ENCODE data around the gene MAST3.

The MAST3 gene

DNA sequence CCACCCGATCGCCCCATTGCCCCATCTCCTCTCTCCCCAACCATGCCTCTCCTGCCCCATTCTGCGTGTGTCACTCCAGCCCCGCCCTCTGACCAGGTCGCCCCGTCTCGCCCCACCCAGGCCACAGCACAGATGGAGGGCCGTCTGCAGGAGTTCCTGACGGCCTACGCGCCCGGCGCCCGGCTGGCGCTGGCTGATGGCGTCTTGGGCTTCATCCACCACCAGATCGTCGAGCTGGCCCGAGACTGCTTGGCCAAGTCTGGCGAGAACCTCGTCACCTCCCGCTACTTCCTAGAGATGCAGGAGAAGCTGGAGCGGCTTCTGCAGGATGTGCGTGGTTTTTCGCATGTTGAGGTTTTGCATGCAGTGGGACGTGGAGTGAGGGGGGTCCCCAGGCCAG is 26.2 kb downstream of the MAST3 start:
- TF ChIP-seq, protein P1, sequence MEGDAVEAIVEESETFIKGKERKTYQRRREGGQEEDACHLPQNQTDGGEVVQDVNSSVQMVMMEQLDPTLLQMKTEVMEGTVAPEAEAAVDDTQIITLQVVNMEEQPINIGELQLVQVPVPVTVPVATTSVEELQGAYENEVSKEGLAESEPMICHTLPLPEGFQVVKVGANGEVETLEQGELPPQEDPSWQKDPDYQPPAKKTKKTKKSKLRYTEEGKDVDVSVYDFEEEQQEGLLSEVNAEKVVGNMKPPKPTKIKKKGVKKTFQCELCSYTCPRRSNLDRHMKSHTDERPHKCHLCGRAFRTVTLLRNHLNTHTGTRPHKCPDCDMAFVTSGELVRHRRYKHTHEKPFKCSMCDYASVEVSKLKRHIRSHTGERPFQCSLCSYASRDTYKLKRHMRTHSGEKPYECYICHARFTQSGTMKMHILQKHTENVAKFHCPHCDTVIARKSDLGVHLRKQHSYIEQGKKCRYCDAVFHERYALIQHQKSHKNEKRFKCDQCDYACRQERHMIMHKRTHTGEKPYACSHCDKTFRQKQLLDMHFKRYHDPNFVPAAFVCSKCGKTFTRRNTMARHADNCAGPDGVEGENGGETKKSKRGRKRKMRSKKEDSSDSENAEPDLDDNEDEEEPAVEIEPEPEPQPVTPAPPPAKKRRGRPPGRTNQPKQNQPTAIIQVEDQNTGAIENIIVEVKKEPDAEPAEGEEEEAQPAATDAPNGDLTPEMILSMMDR (IDR thresholded peaks at IDR 0.05; ENCODE audit: insufficient read depth, low read length, poor library complexity, severe bottlenecking) = no peak
- no peak for DNase-seq (ENCODE audit: extremely low read depth, insufficient read length)
- Histone ChIP-seq H3K36me3 (ENCODE audit: control insufficient read depth, insufficient read depth, low read length) (peaks cover 33% of the 10 kb centered on the region), H3K27me3 (replicated peaks; ENCODE audit: control insufficient read depth, insufficient read depth, low read length) (no peaks in the 10 kb centered on the region), H3K4me3 (replicated peaks; ENCODE audit: low read depth, low read length) (no peak overlapping the region)

DNA sequence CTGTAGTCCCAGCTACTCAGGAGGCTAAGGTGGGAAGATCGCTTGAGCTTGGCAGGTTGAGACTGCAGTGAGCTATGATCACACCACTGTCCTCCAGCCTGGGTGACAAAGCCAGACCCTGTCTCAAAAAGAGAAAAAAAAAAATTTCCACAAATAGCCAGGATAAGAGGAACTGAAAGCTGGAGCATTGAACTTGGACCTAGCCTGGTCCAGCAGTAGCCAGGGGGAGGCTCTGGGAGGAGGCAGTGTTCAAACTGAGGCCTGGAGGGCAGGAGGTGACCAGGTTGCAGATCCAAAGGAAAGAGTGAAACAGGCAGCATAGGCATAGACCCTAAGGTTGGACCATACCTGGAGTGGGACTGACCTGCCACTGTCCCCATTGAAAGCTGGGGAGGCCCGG is 28.5 kb downstream of the MAST3 start:
- peaks cover 45% of the 10 kb centered on the region for H3K36me3 ChIP-seq (ENCODE audit: control insufficient read depth, insufficient read depth, low read length)
- TF ChIP-seq, protein P1 (IDR thresholded peaks at IDR 0.05; ENCODE audit: insufficient read depth, low read length, poor library complexity, severe bottlenecking) = no peak
- no peaks in the 10 kb centered on the region for H3K27me3 ChIP-seq (replicated peaks; ENCODE audit: control insufficient read depth, insufficient read depth, low read length)
- no peak for DNase-seq (ENCODE audit: extremely low read depth, insufficient read length)
- no peak overlapping the region for H3K4me3 ChIP-seq (replicated peaks; ENCODE audit: low read depth, low read length)

DNA sequence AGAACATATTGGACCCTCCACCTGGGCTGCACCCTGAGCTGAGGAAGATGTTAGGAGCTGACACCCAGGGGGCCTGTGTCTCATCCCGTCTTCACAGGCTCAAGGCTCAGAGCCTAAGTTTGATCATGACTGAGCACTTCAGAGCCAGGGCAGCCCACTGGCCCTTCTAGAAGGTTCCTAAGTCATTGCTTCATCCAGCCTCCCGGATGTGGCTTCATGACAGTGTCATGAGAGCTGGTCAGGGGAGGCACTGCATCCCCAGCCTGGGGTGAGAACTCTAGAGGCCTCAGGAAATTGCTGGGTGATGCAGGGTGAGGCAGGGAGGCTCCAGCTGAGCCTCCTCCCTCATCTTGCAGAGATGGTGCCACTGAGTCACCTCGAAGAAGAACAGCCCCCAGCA is 30.5 kb downstream of the MAST3 start:
- DNase-seq (ENCODE audit: extremely low read depth, insufficient read length) = no peak
- TF ChIP-seq, protein P1 (IDR thresholded peaks at IDR 0.05; ENCODE audit: insufficient read depth, low read length, poor library complexity, severe bottlenecking) = no peak
- H3K36me3 ChIP-seq (ENCODE audit: control insufficient read depth, insufficient read depth, low read length) = peaks cover 39% of the 10 kb centered on the region

DNA sequence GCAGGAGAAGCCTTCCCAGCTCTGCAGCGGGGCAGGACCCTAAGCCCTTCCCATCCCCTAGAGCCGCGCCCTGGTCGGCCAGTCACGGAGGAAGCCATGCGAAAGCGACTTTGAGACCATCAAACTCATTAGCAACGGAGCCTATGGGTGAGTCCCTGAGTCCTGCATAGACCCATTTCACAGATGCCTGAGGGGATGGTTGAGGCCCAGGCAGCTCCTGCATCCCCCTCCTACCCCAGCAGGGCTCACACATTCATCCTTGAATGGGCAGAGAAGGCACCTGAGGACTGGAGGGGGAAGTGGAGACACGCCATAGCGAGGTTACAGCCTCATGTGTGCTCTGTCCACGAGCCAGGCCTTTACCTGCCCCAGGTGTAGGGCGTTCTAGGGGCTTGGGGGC is 31.2 kb downstream of the MAST3 start:
- H3K36me3 ChIP-seq (ENCODE audit: control insufficient read depth, insufficient read depth, low read length) = peaks cover 34% of the 10 kb centered on the region
- H3K27me3 ChIP-seq (replicated peaks; ENCODE audit: control insufficient read depth, insufficient read depth, low read length) = no peaks in the 10 kb centered on the region
- TF ChIP-seq, protein P1 (IDR thresholded peaks at IDR 0.05; ENCODE audit: insufficient read depth, low read length, poor library complexity, severe bottlenecking) = no peak
- DNase-seq (ENCODE audit: extremely low read depth, insufficient read length) = no peak
- no peak overlapping the region for H3K4me3 ChIP-seq (replicated peaks; ENCODE audit: low read depth, low read length)

More for the DNA sequence above, 30.5 kb downstream of the MAST3 start:
- no peaks in the 10 kb centered on the region for H3K27me3 ChIP-seq (replicated peaks; ENCODE audit: control insufficient read depth, insufficient read depth, low read length)
- no peak overlapping the region for H3K4me3 ChIP-seq (replicated peaks; ENCODE audit: low read depth, low read length)

DNA sequence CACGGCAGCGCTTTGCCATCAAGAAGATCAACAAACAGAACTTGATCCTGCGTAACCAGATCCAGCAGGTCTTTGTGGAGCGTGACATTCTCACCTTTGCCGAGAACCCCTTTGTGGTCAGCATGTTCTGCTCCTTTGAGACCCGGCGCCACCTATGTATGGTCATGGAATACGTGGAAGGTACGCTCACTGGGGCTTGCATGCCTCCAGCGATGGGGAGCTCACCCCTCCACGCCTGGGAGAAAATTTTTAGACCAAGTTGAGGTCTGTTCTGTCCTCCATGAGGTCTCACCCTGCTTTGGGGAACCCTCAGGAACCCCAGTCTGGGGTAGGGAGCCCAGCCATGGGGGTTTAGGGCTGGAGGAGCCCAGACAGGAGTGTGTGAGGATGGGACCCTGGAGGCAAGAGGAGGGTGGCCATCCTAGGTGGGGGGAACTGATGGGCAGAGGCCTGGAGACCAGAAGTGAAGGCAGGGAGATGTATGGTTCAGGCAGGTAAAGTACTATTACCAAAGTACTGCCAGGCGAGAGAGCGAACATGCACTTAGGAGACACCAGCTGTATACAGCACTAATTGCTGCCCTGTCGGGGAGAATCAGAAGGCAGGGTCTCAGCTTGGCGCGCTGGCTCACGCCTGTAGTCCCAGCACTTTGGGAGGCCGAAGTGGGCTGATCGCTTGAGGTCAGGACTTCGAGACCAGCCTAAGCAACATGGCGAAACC is 33.1 kb downstream of the MAST3 start:
- Histone ChIP-seq H3K27me3 (replicated peaks; ENCODE audit: control insufficient read depth, insufficient read depth, low read length) (no peaks in the 10 kb centered on the region), H3K4me3 (replicated peaks; ENCODE audit: low read depth, low read length) (no peak overlapping the region), H3K36me3 (ENCODE audit: control insufficient read depth, insufficient read depth, low read length) (peaks cover 35% of the 10 kb centered on the region)
- TF ChIP-seq, protein P1 (IDR thresholded peaks at IDR 0.05; ENCODE audit: insufficient read depth, low read length, poor library complexity, severe bottlenecking) = no peak
- DNase-seq (ENCODE audit: extremely low read depth, insufficient read length) = no peak
